ENCODE data around the gene TREH.

- no peak for TF ChIP-seq CTCF (IDR thresholded peaks at IDR 0.05)
- no peak for TF ChIP-seq POLR2A (IDR thresholded peaks at IDR 0.05)
Observed at GRCh38 chr11:118625036-118625690, 54.3 kb downstream of the TREH start.
